ENCODE measurements around the gene SORBS1.

- TF ChIP-seq, protein P1, sequence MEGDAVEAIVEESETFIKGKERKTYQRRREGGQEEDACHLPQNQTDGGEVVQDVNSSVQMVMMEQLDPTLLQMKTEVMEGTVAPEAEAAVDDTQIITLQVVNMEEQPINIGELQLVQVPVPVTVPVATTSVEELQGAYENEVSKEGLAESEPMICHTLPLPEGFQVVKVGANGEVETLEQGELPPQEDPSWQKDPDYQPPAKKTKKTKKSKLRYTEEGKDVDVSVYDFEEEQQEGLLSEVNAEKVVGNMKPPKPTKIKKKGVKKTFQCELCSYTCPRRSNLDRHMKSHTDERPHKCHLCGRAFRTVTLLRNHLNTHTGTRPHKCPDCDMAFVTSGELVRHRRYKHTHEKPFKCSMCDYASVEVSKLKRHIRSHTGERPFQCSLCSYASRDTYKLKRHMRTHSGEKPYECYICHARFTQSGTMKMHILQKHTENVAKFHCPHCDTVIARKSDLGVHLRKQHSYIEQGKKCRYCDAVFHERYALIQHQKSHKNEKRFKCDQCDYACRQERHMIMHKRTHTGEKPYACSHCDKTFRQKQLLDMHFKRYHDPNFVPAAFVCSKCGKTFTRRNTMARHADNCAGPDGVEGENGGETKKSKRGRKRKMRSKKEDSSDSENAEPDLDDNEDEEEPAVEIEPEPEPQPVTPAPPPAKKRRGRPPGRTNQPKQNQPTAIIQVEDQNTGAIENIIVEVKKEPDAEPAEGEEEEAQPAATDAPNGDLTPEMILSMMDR (IDR thresholded peaks at IDR 0.05) = no peak
- TF ChIP-seq EZH2 (IDR thresholded peaks at IDR 0.05; ENCODE audit: borderline replicate concordance, insufficient read depth, low read depth, low read length, poor library complexity, severe bottlenecking) = no peak
Measured at GRCh38 chr10:95434583-95434982, 126.6 kb downstream of the SORBS1 start.
